Activated gamma-delta T cell (primary cell): ENCODE results near the gene CHD5.

Source experiments
- DNase-seq: peaks from one replicate; lab custom pipeline; 2025; lab: John Stamatoyannopoulos, UW

CHD5 gene

GRCh38 chr1:6113116-6113515 lies 67.0 kb downstream of the CHD5 start:
- no peak for DNase-seq

GRCh38 chr1:6112690-6113005 lies 67.5 kb downstream of the CHD5 start:
- no peak for DNase-seq

- DNase-seq = no peak
These were observed 68.0 kb downstream of the CHD5 start for GRCh38 chr1:6111991-6112689.

GRCh38 chr1:6111571-6111970 lies 68.5 kb downstream of the CHD5 start:
- DNase-seq = no peak

GRCh38 chr1:6110326-6110725 lies 69.8 kb downstream of the CHD5 start:
- no peak for DNase-seq

GRCh38 chr1:6109688-6110087 lies 70.4 kb downstream of the CHD5 start:
- no peak for DNase-seq

- no peak for DNase-seq
These were observed 71.0 kb downstream of the CHD5 start for GRCh38 chr1:6108937-6109614.

GRCh38 chr1:6108476-6108875 lies 71.6 kb downstream of the CHD5 start:
- no peak for DNase-seq

GRCh38 chr1:6107409-6108356 lies 72.4 kb downstream of the CHD5 start:
- DNase-seq = no peak

- DNase-seq = no peak
These were observed 73.1 kb downstream of the CHD5 start for GRCh38 chr1:6106977-6107376.

GRCh38 chr1:6106321-6106731 lies 73.8 kb downstream of the CHD5 start:
- no peak for DNase-seq

GRCh38 chr1:6105763-6106162 lies 74.4 kb downstream of the CHD5 start:
- no peak for DNase-seq

- DNase-seq = no peak
These were observed 74.9 kb downstream of the CHD5 start for GRCh38 chr1:6105218-6105679.

GRCh38 chr1:6104631-6105030 lies 75.5 kb downstream of the CHD5 start:
- DNase-seq = no peak

GRCh38 chr1:6103854-6104530 lies 76.1 kb downstream of the CHD5 start:
- no peak for DNase-seq

GRCh38 chr1:6103111-6103853 lies 76.8 kb downstream of the CHD5 start:
- DNase-seq = no peak

- no peak for DNase-seq
These were observed 77.6 kb downstream of the CHD5 start for GRCh38 chr1:6102532-6102845.

GRCh38 chr1:6101826-6102531 lies 78.1 kb downstream of the CHD5 start:
- no peak for DNase-seq

GRCh38 chr1:6100861-6101783 lies 79.0 kb downstream of the CHD5 start:
- DNase-seq = no peak
